Activated CD4-positive, alpha-beta T cell treated with anti-CD3 and anti-CD28 coated beads, Interleukin-2, amount 50 U/mL, for 24 hours (primary cell): ENCODE measurements around the gene CDH4.
"Not testable (repeated sequence)": the region's sequence is repeated elsewhere in the genome, so short reads cannot be mapped to it uniquely, and the experiment has no call there.

ENCODE experiments used
- DNase-seq, 2 donors: peaks; one replicate each; pipeline ENCODE4 v3.0.0-alpha.2; 2020; ENCODE audit warnings: low read depth in 1 of 2, low spot score in 1 of 2

Gene CDH4

DNA sequence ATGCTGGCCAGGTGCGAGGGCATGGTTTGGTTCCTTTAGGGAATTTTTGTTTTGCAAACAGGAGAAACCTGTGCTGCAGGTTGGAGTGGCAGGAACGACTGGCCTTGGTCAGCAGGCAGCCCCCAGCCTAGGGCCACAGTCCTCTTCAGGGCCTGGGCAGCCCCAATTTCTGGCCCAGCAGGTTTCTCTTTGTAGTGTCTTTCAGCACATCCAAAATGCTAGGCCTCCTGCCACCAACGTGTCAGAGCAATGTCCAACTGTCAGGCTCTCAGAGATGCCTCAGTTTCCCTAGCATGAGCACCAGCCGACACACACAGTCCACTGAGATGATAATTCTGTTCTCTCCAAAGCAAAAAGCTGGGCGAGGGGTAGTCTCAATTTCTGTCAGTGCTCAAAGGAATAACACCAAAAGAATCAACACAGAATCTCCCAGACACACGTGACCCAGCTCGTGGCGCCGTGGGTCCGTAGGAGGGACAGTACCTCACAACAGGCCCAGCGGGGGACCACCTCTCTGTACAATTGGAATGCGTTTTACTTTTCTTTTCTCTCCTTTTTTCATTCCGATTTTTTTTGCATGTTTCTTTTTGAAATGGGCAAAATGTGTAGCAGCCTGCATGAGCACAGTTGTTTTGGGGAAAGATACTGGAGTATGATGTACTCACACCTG lies 687.8 kb downstream of the CDH4 start:
- no peak for DNase-seq

DNA sequence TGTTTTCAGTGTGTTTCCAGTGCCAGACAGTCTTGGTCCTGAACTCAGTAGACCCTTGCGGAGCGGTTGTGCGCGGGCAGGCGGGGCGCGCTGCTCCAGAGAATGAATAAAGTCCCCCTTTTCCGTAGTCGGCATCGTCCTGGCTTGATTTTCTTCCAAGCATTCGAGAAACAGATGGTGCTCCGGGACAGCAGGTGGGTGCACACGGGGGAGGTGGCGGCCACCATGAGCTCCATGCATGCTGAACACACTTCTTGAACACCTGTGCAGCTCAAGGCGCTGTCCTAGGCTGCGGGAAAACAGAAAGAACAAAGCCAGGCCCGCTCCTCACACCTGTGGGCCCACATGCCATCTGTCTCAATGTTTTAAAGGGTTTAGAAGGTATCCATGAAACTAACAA lies 688.4 kb downstream of the CDH4 start:
- DNase-seq = no peak

DNA sequence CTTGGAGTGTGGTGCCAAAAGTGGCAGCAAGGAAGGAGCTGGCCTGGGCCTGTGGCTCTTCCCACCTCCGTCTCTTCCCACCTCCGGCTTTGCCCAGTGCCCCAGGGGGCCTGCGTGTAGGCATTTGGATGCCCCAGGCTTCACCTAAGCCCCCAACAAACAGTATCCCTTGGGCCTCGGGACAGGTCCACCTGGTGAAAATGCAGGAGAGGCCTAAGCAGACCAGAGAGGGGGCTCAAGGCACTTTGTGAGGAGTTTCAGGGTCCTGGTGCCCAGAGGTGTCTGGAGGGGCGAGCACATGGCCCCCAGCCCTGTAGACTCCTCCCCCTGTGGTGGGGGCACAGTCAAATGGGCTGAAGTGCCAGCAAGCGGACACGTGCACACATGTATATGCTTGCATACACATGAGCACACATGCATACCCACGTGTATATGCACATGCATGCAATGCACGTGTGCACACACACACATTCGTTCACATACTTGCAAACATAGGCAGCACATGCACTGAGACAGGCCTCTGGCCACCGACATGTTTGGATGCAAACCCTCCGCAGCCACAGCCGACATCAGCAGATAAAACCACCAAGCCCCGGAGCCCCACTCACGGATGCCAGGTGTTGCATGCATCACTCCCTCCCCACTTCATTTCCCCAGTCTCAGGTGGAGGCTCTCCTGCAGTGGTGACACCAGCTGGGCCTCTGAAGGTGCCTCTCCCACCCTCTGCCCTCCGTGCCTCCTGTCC lies 689.1 kb downstream of the CDH4 start:
- DNase-seq = no peak

DNA sequence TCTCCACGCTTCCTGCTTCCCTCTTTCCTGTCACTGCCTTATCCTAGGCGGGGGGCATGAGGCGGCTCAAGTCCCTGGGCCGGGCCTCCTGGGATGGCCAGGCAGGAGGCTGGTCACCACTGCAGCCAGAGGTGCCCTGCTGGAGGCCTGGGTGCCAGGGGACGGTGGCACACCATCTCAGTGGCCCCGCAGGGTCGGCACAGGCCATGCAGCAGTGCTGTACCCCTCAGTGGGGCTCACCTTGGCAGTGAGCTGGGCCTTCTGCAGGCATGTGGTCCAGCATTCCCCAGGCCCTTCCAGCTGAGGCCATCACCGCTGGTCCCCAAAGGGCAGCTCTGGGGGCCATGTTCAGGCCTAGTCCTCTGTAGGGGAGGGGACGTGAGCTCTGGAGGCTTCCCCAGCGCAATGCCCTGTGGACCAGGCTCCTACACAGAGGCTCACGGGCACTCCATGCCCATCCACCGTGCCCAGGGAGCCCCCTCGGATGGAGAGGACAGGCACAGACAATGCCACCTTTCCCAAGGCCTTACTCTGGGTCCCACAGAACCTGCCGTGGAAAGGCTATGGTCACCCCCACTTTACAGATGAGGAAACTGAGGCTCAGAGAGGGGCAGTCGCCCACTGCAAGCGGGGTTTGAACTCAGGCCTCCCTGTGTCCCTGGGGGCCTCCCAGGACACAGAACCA lies 689.8 kb downstream of the CDH4 start:
- no peak for DNase-seq

DNA sequence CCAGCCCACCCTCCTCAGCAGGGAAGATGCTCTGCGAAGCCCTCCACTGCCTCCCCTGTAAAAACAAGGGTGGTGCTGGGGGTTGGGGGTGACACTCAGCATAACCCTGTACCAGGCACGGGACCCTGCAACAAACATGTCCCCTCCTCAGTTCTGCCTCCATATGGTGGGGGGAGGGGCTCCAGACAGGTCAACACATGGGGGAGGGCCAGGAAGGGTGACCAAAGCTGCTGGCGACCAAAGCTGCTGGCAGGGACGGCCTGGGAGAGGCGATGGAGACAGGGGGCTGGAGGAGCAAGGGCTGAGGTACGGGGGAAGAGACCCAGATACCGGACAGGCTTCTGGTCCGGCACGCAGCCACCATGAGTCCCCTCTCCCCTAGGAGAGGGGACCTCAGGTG lies 690.5 kb downstream of the CDH4 start:
- DNase-seq = no peak

DNA sequence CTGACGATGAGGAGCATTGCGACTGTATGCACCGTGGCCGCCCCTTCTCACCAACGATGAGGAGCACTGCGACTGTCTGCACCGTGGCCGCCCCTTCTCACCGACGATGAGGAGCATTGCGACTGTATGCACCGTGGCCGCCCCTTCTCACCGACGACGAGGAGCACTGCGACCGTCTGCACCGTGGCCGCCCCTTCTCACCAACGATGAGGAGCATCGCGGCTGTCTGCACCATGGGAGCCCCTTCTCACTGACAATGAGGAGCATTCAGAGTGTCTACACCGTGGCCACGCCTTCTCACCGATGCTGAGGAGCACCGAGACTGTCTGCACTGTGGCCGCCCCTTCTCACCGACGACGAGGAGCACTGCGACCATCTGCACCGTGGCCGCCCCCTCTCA lies 692.9 kb downstream of the CDH4 start:
- not testable (repeated sequence) for DNase-seq

DNA sequence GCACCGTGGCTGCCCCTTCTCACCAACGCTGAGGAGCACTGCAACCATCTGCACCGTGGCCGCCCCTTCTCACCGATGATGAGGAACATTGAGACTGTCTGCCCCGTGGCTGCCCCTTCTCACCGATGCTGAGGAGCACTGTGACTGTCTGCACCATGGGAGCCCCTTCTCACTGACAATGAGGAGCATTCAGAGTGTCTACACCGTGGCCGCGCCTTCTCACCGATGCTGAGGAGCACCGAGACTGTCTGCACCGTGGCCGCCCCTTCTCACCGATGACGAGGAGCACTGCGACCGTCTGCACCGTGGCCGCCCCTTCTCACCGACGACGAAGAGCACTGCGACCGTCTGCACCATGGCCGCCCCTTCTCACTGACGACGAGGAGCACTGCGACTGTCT lies 693.4 kb downstream of the CDH4 start:
- DNase-seq = not testable (repeated sequence)

DNA sequence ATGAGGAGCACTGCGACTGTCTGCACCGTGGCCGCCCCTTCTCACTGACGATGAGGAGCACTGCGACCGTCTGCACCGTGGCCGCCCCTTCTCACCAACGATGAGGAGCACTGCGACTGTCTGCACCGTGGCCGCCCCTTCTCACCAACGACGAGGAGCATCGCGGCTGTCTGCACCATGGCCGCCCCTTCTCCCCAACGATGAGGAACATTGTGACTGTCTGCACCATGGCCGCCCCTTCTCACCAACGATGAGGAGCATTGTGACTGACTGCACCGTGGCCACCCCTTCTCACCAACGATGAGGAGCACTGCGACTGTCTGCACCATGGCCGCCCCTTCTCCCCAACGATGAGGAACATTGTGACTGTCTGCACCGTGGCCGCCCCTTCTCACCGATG lies 696.0 kb downstream of the CDH4 start:
- not testable (repeated sequence) for DNase-seq

DNA sequence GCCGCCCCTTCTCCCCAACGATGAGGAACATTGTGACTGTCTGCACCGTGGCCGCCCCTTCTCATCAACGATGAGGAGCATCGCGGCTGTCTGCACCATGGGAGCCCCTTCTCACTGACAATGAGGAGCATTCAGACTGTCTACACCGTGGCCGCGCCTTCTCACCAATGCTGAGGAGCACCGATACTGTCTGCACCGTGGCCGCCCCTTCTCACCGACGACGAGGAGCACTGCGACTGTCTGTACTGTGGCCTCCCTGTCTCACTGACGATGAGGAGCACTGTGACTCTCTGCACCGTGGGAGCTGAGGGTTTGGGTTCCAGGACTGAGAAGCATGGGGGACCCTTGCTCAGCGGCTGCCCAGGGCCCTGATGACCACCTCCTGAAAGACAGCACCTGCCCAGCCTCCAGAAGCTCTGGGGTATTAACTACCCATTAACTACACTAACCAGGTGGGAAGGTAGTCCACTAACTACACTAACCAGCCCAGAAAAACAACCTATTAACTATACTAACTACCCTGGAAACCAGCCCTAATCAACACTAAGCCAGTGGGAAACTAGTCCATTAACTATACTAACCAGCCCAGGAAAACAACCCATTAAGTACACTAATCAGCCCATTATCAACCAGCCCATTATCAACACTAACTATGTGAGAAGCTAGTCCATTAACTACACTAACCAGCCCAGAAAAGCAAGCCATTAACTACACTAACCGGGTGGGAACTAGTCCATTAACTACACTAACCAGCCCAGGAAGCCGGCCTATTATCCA lies 696.7 kb downstream of the CDH4 start:
- no peak for DNase-seq

DNA sequence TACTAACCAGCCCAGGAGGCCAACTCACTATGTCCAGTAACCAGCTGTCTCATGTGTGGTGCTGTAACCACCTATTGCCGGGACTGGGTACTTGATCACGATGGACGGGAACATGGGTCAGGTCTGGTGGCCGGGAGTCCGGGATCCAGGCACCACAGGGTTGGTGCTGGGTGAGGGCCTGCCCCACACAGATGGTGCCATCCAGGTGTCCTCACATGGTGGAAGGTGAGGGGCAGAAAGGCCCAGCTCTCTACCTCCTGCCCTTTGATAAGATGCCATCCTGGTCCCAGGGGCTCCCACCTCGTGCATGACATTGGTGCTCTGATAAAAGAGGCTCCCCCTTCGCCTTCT lies 697.3 kb downstream of the CDH4 start:
- DNase-seq = no peak

DNA sequence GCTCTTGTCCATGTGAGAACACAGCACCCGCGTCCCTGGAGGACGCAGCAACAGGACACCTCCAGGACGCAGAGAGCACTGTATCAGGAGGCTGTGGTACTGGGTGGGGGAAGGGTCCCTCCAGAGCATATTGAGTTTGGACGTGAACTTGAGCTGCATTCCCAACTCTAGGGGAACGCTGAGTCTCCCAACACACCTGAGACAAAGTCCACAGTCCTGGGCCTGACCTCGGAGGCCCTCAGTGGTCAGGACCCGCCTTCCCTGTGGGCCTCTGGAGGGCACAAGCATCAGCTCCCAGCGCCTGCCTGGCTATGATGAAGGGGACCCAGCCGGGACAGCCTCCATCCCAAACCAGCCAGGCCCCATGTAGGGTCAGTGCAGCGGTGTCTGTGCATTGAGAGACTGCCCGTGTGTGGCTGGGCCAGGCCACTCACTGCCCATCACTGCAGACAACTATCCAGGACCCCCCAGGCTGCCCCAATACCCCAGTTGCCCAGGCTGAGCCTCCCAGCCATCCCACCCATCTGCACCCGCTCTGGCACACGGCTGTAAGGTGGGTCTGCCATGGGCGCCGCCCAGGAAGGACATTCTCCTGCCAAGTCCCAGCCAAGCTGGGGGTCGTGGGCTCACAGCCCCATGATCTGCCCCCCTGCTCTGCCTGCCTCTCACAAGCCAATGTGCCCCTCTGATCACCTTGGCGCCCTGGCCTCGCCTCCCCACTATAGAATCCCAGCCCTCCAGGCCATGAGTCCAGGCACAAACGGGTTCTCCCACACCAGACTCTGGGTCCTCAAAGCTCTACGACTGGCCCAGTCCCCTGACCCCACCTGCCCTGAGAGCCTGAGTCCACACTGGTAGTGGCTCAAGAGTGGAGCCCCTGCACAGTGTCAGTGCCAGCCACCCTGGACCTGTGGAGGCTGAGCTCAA lies 697.9 kb downstream of the CDH4 start:
- DNase-seq = no peak

DNA sequence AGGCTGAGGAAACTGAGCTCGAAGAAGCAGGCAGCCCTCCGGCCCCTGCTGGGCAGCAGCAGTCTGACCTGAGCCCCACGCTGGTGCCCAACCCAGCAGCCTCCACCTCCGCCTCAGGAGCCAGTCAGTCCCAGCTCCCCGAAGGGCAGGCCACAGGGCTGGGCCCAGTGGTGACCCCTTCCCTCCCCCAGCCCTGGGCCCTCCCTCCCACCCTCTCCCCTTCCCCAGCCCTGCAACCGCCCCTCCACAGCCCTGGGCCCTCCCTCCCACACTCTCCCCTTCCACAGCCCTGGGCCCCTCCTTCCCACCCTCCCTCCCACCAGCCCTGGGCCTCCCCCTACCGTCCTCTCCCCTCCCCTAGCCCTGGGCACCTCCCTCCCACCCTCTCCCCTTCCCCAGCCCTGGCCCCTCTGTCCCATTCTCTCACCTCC lies 698.6 kb downstream of the CDH4 start:
- DNase-seq = no peak

DNA sequence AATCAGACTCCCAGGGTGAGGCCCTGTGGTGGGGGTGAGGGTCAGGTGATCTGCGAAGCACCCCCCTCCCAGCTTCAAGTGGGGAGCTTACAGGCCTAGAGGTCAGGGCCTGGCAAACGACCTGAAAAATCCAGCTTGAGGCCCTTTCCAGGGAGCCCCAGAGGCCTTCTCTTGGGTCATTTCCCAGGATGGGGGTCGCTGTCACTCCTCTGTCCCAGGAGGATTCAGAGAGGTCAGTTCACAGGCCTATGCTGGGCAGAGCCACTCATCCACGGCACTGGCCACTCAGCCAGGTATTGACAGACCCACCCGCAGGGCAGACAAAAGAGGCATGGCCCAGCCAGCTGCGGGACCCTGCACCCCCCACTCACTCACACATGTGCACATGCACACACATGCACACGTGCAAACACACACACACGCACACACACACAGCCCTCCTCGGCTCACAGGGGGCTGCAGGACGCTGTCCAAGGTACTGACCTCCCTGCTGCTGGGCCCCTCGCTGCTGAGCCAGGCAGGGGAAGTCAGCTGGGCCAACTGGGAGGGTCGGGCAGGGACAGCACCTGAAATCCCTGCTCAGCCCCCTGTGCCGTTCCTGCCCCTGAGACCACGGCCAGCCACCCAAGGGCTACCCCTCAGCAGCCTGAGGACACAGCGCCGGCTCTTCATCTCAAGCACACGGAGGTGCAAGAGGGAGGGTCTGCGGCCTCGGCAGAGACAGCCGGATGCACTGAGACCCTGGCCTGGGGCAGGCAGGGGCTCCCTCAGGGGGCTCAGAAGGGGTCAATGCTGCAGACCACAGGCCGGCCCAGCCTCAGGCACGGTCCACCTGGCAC lies 699.9 kb downstream of the CDH4 start:
- DNase-seq = no peak

DNA sequence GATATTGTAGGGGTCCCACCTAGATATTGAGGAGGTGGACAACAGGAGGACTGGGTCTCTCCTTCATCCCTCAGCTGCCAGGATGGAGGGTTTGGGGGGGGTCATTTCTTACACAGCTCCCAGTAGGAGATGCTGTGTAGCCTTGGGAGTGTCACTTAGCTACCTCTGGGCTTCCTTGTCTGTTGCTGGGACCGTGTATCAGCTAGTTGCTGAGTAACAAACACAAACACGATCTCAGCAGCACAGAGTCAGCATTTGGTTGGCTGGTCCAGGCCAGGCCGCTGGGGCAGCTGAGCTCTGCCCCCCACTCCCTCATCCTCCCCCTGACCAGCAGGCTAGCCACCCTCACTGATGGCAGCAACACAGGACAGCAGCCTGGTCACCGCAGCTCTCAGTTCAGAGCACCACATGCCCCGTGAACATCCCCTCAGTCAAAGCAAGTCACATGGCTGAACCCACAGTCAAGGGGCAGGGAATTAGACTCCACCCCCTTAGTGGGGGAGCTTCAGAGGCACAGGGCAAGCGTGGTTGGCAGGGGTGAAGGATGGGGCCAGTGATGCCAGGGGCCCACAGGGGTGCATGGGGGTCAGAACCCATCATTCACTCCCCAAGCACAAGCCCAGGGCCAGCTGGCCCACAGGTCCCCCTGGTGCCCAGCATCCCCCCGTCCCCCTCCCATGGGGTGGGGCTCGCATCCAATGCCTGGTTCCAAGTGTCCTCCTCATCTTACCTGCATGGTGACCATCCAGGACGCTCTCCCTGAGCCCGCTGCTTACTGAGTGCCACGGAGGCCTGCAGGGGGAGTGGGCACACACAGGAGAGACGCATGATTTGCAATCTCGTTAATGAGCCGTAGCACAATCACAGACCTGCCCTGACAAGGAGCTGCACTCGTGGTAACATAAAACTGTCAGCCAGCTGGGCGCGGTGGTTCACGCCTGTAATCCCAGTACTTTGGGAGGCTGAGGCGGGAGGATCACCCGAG lies 701.3 kb downstream of the CDH4 start:
- no peak for DNase-seq

DNA sequence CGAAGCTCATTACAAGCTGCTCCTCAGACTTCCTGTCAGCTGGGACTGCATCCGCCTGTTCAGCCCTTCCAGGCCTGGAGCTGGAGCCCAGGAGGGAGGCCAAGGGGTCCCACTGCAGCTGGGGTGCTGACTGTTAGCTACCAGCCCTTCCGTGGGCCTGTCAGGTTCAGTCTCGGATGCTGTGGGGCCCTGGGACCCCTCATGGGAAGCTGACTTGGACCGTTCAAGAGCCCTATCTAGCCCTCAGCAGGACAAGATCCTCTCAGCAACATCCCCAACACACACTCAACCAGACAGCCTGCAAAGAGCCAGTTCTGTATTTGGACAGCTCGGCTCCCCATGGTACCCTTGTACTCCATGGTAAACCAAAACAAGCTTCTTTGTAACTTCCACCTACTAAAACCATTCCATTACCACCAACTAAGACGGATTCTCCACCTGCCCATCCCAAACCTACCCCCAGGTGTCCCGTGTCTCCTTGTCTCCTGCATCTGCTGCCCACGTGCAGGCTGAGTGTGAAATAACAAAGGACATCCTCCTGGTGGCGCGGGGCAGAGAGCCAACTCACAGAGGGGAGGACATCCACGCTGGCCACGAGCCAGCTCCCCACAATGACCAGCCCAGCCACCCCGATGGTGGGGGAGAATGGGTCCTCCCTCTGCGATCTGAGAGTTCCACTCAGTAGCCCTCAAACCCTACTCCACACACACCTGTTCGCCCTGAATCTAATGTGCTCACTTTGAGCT lies 702.4 kb downstream of the CDH4 start:
- DNase-seq = no peak

DNA sequence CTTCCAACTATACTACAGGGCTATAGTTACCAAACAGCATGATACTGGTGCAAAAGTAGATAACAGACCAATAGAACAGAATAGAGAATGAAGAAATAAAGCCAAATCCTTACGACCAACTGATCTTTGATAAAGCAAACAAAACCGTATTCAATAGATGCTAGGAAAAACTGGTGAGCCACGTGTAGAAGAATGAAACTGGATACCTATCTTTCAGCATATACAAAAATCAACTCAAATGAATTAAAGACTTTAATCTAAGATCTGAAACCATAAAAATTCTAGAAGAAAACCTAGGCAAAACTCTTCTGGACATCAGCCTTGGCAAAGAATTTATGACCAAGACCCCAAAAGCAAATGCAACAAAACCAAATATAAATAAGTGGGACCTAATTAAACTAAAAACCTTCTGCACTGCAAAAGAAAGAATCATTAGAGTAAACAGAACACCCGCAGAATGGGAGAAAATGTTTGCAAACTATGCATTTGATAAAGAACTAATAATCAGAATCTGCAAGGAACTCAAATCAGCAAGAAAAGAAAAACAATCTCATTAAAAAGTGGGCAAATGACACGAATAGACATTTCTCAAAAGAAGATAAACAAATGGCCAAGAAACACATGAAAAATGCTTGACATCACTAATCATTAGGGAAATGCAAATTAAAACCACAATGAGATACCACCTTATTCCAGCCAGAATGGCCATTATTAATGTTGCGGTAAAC lies 703.8 kb downstream of the CDH4 start:
- DNase-seq = no peak
